ENCODE results near the gene MYH1.

Gene MYH1

GRCh38 chr17:10477701-10478100 is 40.6 kb downstream of the MYH1 start:
- DNase-seq, result no peak

GRCh38 chr17:10474536-10474935 is 43.8 kb downstream of the MYH1 start:
- DNase-seq, result peak; percentile 3

- peak; percentile 15 for DNase-seq
These were observed 46.5 kb downstream of the MYH1 start for GRCh38 chr17:10471858-10472257.

GRCh38 chr17:10469459-10469858 is 48.9 kb downstream of the MYH1 start, which contains the start of gene MYH4:
TSS of gene MYH4 (minus strand) at chr17:10469559. CDS start at chr17:10466745, 2,814 bp downstream.
- DNase-seq, result no peak

- DNase-seq, result no peak
These were observed 54.9 kb downstream of the MYH1 start for GRCh38 chr17:10463402-10463801.

GRCh38 chr17:10460062-10460461 is 58.3 kb downstream of the MYH1 start:
- DNase-seq, result no peak

GRCh38 chr17:10458701-10459100 is 59.6 kb downstream of the MYH1 start:
- no peak for DNase-seq

GRCh38 chr17:10457952-10458351 is 60.4 kb downstream of the MYH1 start:
- DNase-seq, result no peak

- DNase-seq, result no peak
These were observed 71.1 kb downstream of the MYH1 start for GRCh38 chr17:10447026-10447931.

Data from fibroblast of skin of scalp (primary cell).